22Rv1 (cell line): ENCODE results near the gene SLC34A3.

Experiments
- ZFX ChIP-seq: fragments of 450-650 bp; IDR thresholded peaks from 2 replicates; pipeline ENCODE4 v1.6.1; 2017; ENCODE audit warnings: antibody characterized with exemption, borderline replicate concordance
- TF ChIP-seq, protein P1 (sequence below): fragments of 450-650 bp; IDR thresholded peaks from 2 replicates; pipeline ENCODE4 v1.5.1; 2017; ENCODE audit warnings: mild to moderate bottlenecking

DNA sequence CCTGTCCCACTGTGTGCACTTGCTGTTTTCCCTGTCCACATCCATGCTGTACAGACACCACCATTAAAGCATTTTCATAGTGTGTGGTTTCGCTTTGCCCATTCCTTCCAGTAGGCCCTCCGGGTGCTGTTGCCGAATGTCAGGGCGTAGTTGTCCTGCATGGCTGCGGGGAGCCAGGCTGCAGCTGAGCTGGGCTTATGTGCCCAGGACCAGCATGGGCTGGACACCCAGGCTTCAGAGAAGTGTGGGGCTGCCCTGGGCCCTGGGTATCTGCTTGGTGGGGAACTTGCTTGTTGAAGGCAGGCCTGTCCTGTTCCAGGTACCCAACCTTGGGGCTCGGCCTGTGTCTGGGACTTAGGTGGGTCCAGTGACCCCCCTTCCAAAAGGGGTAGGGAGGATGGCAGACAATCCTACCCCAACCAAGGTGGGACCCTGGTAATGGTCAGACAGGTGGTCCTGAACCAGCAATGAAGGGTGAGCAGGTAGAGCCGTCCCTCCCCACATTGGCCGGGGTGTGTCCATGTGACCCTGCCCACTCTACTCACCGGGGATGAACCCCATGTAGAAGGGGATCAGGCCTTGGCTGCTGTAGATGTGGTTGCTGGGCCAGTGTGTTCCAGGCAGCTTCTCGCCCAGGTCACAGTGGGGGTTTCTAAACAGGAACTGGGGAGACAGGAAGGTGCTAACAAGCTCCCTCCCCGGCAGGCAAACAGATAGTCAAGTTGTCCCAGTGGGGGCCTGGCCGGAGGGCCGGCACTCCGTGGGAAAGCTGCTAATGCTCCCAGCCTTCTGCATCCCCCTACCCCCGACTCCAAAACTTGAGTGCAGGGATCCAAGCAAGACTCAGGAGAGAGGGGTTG lies 13.2 kb downstream of the SLC34A3 start:
- TF ChIP-seq, protein P1, sequence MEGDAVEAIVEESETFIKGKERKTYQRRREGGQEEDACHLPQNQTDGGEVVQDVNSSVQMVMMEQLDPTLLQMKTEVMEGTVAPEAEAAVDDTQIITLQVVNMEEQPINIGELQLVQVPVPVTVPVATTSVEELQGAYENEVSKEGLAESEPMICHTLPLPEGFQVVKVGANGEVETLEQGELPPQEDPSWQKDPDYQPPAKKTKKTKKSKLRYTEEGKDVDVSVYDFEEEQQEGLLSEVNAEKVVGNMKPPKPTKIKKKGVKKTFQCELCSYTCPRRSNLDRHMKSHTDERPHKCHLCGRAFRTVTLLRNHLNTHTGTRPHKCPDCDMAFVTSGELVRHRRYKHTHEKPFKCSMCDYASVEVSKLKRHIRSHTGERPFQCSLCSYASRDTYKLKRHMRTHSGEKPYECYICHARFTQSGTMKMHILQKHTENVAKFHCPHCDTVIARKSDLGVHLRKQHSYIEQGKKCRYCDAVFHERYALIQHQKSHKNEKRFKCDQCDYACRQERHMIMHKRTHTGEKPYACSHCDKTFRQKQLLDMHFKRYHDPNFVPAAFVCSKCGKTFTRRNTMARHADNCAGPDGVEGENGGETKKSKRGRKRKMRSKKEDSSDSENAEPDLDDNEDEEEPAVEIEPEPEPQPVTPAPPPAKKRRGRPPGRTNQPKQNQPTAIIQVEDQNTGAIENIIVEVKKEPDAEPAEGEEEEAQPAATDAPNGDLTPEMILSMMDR: no peak
- no peak for TF ChIP-seq ZFX
